Effector memory CD8-positive, alpha-beta T cell (primary cell): ENCODE data around the gene ZNF276.
"Not testable (repeated sequence)": the region's sequence is repeated elsewhere in the genome, so short reads cannot be mapped to it uniquely, and the experiment has no call there.

Experiments
- ATAC-seq: fragments of 150-1000 bp; cut with Tn5 transposase; replicated peaks from 2 replicates; pipeline ENCODE4 v1.10.0; 2021; ENCODE audit warnings: mild to moderate bottlenecking, moderate library complexity
- DNase-seq, 3 experiments: peaks; one replicate each; pipeline ENCODE4 v3.0.0; 2021
- H3K27ac Mint-ChIP-seq, 2 donors: one replicate each; pipeline ENCODE4 v1.8.0; 2022; ENCODE audit warnings: mild to moderate bottlenecking in 2 of 2, mixed read lengths in 2 of 2, moderate library complexity in 2 of 2
- H3K27me3 Mint-ChIP-seq, 2 donors: one replicate each; pipeline ENCODE4 v1.8.0; 2022; ENCODE audit warnings: mixed read lengths in 2 of 2
- H3K36me3 Mint-ChIP-seq: one replicate; pipeline ENCODE4 v1.8.0; 2022; ENCODE audit warnings: mild to moderate bottlenecking, moderate library complexity, mixed read lengths; ENCODE audit not compliant: insufficient read depth
- H3K4me1 Mint-ChIP-seq, 2 donors: one replicate each; pipeline ENCODE4 v1.8.0; 2022; ENCODE audit warnings: low read depth in 2 of 2, mixed read lengths in 2 of 2
- H3K4me3 Mint-ChIP-seq, 2 donors: one replicate each; pipeline ENCODE4 v1.8.0; 2022; ENCODE audit warnings: mild to moderate bottlenecking in 2 of 2, mixed read lengths in 2 of 2, moderate library complexity in 2 of 2
- H3K9me3 Mint-ChIP-seq, 2 donors: one replicate each; pipeline ENCODE4 v1.8.0; 2022; ENCODE audit warnings: mixed read lengths in 2 of 2

ZNF276 gene

DNA sequence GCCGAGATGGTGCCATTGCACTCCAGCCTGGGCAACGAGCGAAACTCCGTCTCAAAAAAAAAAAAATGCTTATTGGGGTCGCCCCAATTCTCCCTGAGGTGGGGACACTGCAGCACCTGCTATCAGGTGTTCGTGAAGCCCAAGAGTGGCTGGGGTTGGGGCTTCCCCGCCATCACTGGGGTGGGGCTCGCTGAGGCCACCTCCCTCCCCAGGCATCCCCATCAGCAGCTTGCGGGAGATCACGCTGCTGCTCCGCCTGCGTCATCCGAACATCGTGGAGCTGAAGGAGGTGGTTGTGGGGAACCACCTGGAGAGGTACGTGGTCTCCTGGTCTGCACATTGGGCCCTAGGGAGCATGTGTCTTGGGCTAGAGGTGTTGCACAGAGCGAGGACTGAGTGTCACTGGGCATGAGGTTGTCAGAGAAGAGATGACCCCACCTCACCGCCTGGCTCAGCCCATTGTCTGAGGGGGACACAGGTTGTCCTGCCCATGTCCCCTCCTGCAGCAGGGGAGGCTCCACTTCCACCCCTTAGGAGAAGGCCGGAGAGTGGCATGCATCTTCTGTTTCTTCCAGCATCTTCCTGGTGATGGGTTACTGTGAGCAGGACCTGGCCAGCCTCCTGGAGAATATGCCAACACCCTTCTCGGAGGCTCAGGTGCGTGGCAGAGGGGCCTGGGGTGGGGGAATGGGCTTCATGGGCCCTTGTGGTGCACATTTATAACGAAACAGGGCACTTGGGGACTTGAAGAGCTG, 29.9 kb upstream of the ZNF276 start:
- Mint-ChIP-seq H3K4me1 (peaks cover 10 to 28% of the 10 kb centered on the region in 2 donors), H3K9me3 (no peaks in the 10 kb centered on the region), H3K27ac (no peak overlapping the region), H3K4me3 (no peak overlapping the region), H3K36me3 (peaks cover 55% of the 10 kb centered on the region), H3K27me3 (no peaks in the 10 kb centered on the region)
- DNase-seq = no peak
- ATAC-seq = no peak

DNA sequence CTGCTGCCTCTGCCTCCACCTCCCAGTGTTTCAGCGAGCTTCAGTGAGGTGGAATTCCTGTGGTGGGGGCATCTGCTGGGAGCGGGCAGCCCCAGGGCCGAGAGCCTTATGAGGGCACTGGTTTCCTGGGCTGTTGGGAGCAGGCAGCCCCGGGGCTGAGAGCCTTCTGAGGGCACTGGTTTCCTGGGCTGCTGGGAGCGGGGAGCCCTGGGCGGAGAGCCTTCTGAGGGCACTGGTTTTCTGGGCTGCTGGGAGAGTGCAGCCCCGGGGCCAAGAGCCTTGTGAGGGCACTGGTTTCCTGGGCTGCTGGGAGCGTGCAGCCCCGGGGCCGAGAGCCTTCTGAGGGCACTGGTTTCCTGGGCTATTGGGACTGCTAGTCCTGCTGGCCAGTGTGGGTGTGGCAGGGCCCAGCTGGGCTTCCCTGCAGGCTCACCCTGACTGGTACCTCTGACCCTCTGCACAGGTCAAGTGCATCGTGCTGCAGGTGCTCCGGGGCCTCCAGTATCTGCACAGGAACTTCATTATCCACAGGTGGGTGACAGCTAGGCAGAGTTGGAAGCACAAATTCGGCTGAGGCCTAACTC, 29.3 kb upstream of the ZNF276 start:
- ATAC-seq (no peak), DNase-seq (no peak)
- H3K27ac Mint-ChIP-seq = no peak overlapping the region
- H3K36me3 Mint-ChIP-seq = peaks cover 57% of the 10 kb centered on the region
- H3K4me3 Mint-ChIP-seq = no peak overlapping the region
- H3K4me1 Mint-ChIP-seq = peaks cover 6 to 32% of the 10 kb centered on the region in 2 donors
- no peaks in the 10 kb centered on the region for H3K9me3 Mint-ChIP-seq
- H3K27me3 Mint-ChIP-seq = no peaks in the 10 kb centered on the region

DNA sequence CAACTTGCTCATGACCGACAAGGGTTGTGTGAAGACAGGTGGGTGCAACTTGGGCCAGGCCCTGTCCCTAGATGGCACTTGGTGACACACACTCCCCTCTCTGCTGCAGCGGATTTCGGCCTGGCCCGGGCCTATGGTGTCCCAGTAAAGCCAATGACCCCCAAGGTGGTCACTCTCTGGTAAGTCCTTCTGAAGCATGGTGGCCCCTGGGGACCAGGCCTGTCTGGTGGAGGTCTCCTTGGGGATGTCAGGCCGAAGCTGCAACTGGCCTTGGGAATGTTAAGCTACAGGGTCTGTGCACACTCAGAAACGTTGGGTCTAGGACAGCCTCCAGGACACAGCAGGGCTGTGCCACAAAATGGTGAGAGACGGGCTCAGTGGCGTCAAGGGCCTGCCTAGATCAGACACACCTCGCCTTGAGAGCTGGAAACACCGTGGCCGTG, 28.0 kb upstream of the ZNF276 start:
- H3K27ac Mint-ChIP-seq = peak overlapping the region; percentile 22 to 35
- H3K36me3 Mint-ChIP-seq = peaks cover 62% of the 10 kb centered on the region
- H3K9me3 Mint-ChIP-seq = no peaks in the 10 kb centered on the region
- no peak for DNase-seq
- H3K27me3 Mint-ChIP-seq = no peaks in the 10 kb centered on the region
- ATAC-seq = no peak
- peaks cover 0 to 24% of the 10 kb centered on the region in 2 donors for H3K4me1 Mint-ChIP-seq
- H3K4me3 Mint-ChIP-seq = no peak overlapping the region

DNA sequence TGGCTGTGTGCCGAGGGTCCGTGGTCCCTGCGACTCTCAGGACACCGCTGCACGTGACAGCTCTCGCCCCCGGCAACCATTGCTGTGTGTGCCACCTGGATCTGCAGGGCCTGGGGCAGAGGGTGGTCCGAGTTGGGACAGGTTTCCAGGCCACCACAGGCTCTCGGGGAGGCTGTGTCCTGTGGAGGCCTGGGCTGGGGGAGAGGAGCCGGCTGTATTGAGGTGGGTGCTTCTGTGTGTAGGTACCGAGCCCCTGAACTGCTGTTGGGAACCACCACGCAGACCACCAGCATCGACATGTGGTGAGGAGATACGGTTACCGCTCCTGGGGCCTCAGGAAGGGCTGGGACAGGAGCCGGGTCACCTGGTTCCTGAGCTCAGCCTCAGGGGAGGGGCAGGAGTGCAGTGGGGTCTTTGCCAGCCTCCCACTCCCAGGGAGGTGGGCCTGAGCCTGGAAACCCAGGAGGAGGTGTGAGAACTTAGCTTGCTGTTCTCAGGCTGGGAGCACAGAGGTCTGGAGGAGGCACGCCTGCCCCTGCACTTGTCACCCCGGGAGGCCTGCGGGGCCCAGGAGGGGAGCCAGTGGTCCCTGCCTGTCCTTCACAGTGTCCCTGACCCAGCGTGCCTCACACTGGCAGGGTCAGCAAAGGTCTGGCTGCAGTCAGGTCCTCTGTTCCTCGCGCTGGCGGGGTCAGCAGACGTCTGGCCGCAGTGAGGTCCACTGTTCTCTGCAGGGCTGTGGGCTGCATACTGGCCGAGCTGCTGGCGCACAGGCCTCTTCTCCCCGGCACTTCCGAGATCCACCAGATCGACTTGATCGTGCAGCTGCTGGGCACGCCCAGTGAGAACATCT, 27.2 kb upstream of the ZNF276 start:
- DNase-seq (no peak), ATAC-seq (no peak)
- H3K9me3 Mint-ChIP-seq = no peaks in the 10 kb centered on the region
- H3K36me3 Mint-ChIP-seq = peaks cover 70% of the 10 kb centered on the region
- peak overlapping the region in 1 of 2 donors; percentile 36 for H3K4me3 Mint-ChIP-seq
- H3K4me1 Mint-ChIP-seq = peaks cover 0 to 26% of the 10 kb centered on the region in 2 donors
- no peaks in the 10 kb centered on the region for H3K27me3 Mint-ChIP-seq
- peak overlapping the region; percentile 22 to 35 for H3K27ac Mint-ChIP-seq

DNA sequence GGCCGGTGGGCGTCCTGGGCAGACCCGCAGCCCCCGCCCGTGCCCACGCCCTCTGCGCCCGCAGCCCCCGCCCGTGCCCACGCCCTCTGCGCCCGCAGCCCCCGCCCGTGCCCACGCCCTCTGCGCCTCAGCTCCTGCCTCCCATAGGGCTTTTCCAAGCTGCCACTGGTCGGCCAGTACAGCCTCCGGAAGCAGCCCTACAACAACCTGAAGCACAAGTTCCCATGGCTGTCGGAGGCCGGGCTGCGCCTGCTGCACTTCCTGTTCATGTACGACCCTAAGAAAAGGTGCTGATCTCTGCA, 26.6 kb upstream of the ZNF276 start:
- H3K4me1 Mint-ChIP-seq = peaks cover 0 to 27% of the 10 kb centered on the region in 2 donors
- not testable (repeated sequence) for H3K9me3 Mint-ChIP-seq, H3K27me3 Mint-ChIP-seq, H3K27ac Mint-ChIP-seq, ATAC-seq, DNase-seq
- H3K4me3 Mint-ChIP-seq = peak overlapping the region in 1 of 2 donors; percentile 8
- H3K36me3 Mint-ChIP-seq = peaks cover 72% of the 10 kb centered on the region

DNA sequence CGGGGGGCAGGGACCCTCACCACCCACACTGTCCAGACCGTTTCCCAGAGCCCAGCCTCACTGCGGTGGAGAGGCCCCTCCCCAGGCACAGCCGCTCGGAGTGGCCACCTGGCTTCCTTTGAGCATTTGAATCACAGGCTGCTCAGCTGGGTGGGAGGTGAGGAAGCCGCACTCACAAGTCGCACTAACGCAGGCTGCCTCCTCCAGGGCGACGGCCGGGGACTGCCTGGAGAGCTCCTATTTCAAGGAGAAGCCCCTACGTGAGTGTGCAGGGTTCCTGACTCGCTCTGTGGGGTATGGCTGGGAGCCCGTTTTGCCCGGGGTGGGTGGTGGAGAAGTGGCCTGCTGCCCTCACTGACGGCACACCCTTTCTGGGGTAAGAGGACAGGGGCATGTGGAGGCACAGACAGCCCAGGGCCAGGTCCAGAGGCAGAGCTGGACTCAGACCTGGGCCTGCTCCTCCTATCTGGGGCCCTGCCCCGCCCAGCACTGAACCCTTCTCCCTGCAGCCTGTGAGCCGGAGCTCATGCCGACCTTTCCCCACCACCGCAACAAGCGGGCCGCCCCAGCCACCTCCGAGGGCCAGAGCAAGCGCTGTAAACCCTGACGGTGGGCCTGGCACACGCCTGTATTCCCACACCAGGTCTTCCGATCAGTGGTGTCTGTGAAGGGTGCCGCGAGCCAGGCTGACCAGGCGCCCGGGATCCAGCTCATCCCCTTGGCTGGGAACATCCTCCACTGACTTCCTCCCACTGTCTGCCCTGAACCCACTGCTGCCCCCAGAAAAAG, 26.1 kb upstream of the ZNF276 start:
- peaks cover 5 to 29% of the 10 kb centered on the region in 2 donors for H3K4me1 Mint-ChIP-seq
- no peaks in the 10 kb centered on the region for H3K9me3 Mint-ChIP-seq
- DNase-seq = no peak
- peak overlapping the region in 1 of 2 donors; percentile 8 for H3K4me3 Mint-ChIP-seq
- no peaks in the 10 kb centered on the region for H3K27me3 Mint-ChIP-seq
- ATAC-seq = no peak
- peaks cover 75% of the 10 kb centered on the region for H3K36me3 Mint-ChIP-seq
- H3K27ac Mint-ChIP-seq = peak overlapping the region; percentile 44 to 79

DNA sequence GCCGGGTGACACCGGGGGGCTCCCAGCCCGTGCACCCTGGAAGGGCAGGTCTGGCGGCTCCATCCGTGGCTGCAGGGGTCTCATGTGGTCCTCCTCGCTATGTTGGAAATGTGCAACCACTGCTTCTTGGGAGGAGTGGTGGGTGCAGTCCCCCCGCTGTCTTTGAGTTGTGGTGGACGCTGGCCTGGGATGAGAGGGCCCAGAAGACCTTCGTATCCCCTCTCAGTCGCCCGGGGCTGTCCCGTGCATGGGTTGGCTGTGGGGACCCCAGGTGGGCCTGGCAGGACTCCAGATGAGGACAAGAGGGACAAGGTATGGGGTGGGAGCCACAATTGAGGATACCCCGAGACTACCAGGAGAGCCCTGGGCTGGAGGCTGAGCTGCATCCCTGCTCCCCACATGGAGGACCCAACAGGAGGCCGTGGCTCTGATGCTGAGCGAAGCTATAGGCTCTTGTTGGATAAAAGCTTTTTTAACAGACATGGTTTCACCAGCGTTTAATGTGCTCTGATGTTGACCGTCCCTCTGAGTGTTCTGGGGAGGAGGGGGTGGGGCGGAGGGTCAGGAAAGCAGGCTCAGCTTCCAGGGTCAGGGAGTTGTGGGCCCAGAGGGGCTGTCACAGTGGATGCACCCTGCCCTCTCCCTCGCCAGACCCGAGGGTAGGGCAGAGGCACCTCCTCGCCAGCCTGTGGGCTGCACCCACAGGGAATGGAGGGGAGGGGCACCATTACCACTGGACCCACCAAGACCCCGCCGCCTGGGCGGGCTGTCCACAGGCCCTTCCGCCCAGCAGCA, 25.3 kb upstream of the ZNF276 start:
- peaks cover 5 to 27% of the 10 kb centered on the region in 2 donors for H3K4me1 Mint-ChIP-seq
- H3K27me3 Mint-ChIP-seq = no peaks in the 10 kb centered on the region
- peak overlapping the region; percentile 33 to 61 for H3K4me3 Mint-ChIP-seq
- DNase-seq = no peak
- no peak for ATAC-seq
- H3K9me3 Mint-ChIP-seq = no peaks in the 10 kb centered on the region
- peak overlapping the region; percentile 44 to 79 for H3K27ac Mint-ChIP-seq
- peaks cover 77% of the 10 kb centered on the region for H3K36me3 Mint-ChIP-seq

DNA sequence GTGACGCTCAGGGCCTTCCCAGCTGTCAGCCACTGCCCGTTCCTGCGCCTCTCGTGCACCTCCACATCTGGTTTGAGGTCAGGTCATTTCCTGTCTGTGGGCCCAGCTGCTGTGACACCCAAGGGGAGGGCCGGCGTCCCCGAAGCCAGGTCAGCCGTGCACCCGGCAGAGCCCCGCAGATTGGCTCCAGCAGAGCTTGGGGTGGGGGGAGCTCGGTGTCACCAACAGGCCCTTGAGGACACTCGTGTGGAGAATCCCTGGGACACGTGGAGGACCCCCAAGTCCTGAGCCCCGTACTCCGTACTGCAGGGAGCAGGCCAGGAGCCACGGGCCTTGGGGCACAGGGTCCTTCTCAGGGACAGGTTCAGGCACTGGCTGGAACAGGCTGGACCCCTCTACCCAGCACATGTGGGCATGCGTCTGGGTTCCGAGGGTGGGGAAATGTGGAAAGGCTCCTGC, 24.6 kb upstream of the ZNF276 start:
- ATAC-seq (peak; percentile 37), DNase-seq (peak; percentile 49 to 61 (median 58))
- peak overlapping the region; percentile 33 to 61 for H3K4me3 Mint-ChIP-seq
- peak overlapping the region; percentile 44 to 79 for H3K27ac Mint-ChIP-seq
- no peaks in the 10 kb centered on the region for H3K27me3 Mint-ChIP-seq
- peaks cover 75% of the 10 kb centered on the region for H3K36me3 Mint-ChIP-seq
- no peaks in the 10 kb centered on the region for H3K9me3 Mint-ChIP-seq
- H3K4me1 Mint-ChIP-seq = peaks cover 5 to 27% of the 10 kb centered on the region in 2 donors

DNA sequence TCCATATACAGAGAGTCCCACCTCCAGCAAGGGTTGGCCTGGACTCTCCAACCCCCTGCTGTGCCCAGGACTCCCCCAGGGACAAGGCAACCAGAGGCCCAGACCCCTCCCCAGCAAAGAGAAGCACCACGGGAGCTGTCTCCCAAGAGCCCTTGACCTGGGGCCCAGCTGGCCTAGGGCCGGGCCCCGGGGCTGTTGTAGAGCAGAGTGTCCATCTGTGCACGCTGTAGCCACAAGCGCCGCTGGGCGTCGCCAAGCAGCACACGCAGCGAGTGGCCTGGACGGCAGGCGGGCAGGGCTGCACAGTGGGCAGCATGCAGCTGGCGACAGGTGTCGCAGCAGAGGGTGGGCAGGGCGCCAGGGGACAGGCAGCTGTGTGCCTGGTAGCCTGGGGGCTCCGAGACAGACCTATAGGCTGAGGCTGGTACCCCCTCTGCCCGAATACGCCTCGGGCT, 24.1 kb upstream of the ZNF276 start:
- H3K4me3 Mint-ChIP-seq = no peak overlapping the region
- H3K36me3 Mint-ChIP-seq = peaks cover 72% of the 10 kb centered on the region
- no peak for ATAC-seq
- H3K27me3 Mint-ChIP-seq = no peaks in the 10 kb centered on the region
- no peaks in the 10 kb centered on the region for H3K9me3 Mint-ChIP-seq
- peak overlapping the region; percentile 44 to 79 for H3K27ac Mint-ChIP-seq
- no peak for DNase-seq
- H3K4me1 Mint-ChIP-seq = peaks cover 5 to 27% of the 10 kb centered on the region in 2 donors

DNA sequence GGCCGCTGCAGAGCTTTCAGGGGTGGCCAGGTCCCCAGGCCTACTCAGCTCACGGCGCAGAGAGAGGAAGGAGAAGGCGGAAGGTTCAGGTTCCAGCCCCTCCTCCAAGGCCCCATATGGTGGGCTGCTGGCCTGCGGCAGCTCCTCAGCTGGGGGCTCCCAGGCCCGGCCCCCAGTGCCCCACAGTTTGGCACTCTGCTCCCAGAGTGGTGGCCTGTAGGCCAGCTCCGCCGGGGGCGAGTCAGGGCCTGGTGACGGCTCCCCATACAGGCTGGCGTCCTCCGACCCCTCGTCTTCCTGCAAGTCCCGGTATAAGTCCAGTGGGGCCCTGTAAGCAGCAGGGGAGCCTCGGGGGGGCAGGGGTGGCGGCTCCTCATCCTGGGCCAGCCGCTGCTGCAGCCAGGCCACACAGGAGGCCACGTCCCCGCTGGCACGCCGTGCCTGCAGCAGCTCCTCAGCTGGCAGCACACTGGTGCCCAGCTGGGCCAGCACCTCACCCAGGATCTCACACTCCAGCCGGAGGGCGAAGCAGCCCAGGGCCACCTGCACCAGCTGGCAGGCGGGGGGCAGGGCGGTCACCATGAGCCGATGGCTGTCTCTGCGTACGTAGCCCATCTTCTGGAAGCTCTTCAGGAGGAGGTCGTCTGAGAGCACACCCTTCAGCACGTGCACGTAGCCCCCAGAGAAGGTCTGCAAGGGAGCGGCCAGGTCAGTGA, 23.6 kb upstream of the ZNF276 start:
- H3K4me3 Mint-ChIP-seq = no peak overlapping the region
- no peak for DNase-seq

DNA sequence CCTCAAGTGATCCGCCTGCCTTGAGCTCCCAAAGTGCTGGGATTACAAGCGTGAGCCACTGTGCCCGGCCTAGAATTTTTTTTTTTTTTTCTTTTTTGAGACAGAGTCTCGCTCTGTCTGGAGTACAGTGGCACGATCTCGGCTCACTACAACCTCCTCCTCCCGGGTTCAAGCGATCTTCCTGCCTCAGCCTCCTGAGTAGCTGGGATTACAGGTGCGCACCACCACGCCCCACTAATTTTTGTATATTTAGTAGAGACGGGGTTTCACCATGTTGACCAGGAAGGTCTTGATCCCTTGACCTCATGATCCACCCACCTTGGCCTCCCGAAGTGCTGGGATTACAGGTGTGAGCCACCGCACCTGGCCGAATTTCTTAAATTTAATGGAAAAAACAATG, 22.6 kb upstream of the ZNF276 start:
- H3K4me1 Mint-ChIP-seq = peaks cover 5 to 27% of the 10 kb centered on the region in 2 donors
- H3K27me3 Mint-ChIP-seq, ATAC-seq, DNase-seq, H3K9me3 Mint-ChIP-seq, H3K4me3 Mint-ChIP-seq: not testable (repeated sequence)
- peaks cover 58% of the 10 kb centered on the region for H3K36me3 Mint-ChIP-seq
- peak overlapping the region; percentile 73 to 88 for H3K27ac Mint-ChIP-seq

More for the DNA sequence above, 23.6 kb upstream of the ZNF276 start:
- peaks cover 5 to 27% of the 10 kb centered on the region in 2 donors for H3K4me1 Mint-ChIP-seq
- no peak overlapping the region for H3K27ac Mint-ChIP-seq
- H3K36me3 Mint-ChIP-seq = peaks cover 67% of the 10 kb centered on the region
- no peaks in the 10 kb centered on the region for H3K9me3 Mint-ChIP-seq
- no peak for ATAC-seq
- H3K27me3 Mint-ChIP-seq = no peaks in the 10 kb centered on the region

DNA sequence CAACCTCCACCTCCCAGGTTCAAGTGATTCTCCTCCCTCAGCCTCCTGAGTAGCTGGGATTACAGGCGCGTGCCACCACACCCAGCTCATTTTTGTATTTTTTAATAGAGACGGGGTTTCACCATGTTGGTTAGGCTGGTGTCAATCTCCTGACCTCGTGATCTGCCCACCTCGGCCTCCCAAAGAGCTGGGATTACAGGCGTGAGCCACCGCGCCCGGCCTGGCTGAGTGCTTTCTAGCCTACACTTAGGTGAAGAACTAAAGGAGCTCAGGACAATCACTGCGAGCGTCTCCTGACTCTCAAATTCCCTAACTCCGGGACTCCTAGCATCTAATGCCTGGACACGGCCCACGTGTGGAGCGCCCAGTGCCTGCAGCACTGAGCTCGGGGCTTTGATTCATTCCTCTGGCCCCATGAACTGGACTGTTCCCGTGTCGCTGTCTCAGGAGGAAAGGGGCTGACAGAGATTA, 21.7 kb upstream of the ZNF276 start:
- Mint-ChIP-seq H3K4me1 (peaks cover 5 to 27% of the 10 kb centered on the region in 2 donors), H3K27ac (peak overlapping the region; percentile 88 to 89), H3K4me3 (peak overlapping the region; percentile 77), H3K36me3 (peaks cover 56% of the 10 kb centered on the region)
- not testable (repeated sequence) for DNase-seq, H3K9me3 Mint-ChIP-seq, H3K27me3 Mint-ChIP-seq, ATAC-seq
